CD4-positive, alpha-beta memory T cell (primary cell): ENCODE measurements around the gene TSN. TPM values are rescaled to one million over a fixed set of nuclear protein-coding genes. Genes with fewer than 3 reads are reported as not detected.

Experiments used
- CTCF ChIA-PET: fragments of 350-600 bp; sonication (Branson Sonifier 250); formaldehyde crosslinking; loops from one replicate; lab custom pipeline; 2021; ENCODE audit warnings: inconsistent platforms; ENCODE audit not compliant: partially characterized antibody; lab: Charles Lee
- POLR2A ChIA-PET: fragments of 350-600 bp; sonication (Branson Sonifier 250); formaldehyde crosslinking; loops from one replicate; lab custom pipeline; 2021; ENCODE audit not compliant: partially characterized antibody; lab: Charles Lee
- DNase-seq, 5 donors: peaks; one replicate each; pipeline versions ENCODE4 v3.0.0 to v3.0.0-alpha.2; 2020 to 2022; ENCODE audit warnings: mixed read lengths in 1 of 5
- H3K27ac ChIP-seq: one replicate; pipeline ENCODE4 v1.7.0; 2013; ENCODE audit warnings: low read depth, low read length
- H3K27me3 ChIP-seq: 2 replicates; pipeline ENCODE4 v1.7.0; 2013; ENCODE audit warnings: mild to moderate bottlenecking, low read length, moderate library complexity; ENCODE audit not compliant: insufficient read depth
- H3K36me3 ChIP-seq: 2 replicates; pipeline ENCODE4 v1.7.0; 2013; ENCODE audit warnings: mild to moderate bottlenecking, low read length, moderate library complexity; ENCODE audit not compliant: insufficient read depth
- H3K4me1 ChIP-seq: 2 replicates; pipeline ENCODE4 v1.7.0; 2013; ENCODE audit warnings: mild to moderate bottlenecking, low read length, moderate library complexity; ENCODE audit not compliant: insufficient read depth
- H3K4me3 ChIP-seq, 2 donors: one replicate each; pipeline ENCODE4 v1.7.0; 2013; ENCODE audit warnings: low read length in 2 of 2, mild to moderate bottlenecking in 1 of 2
- H3K9me3 ChIP-seq, 2 donors: one replicate each; pipeline ENCODE4 v1.7.0; 2013; ENCODE audit warnings: low read length in 2 of 2, control low read depth in 1 of 2; ENCODE audit not compliant: control insufficient read depth in 1 of 2
- H3K27ac Mint-ChIP-seq, 7 donors: one replicate each; pipeline ENCODE4 v1.8.0; 2020 to 2021; ENCODE audit warnings: mixed read lengths in 7 of 7, mild to moderate bottlenecking in 6 of 7, inconsistent platforms in 3 of 7, moderate library complexity in 3 of 7
- H3K27me3 Mint-ChIP-seq, 2 donors: one replicate each; pipeline ENCODE4 v1.8.0; 2020 to 2021; ENCODE audit warnings: mixed read lengths in 2 of 2
- H3K36me3 Mint-ChIP-seq, 2 donors: one replicate each; pipeline ENCODE4 v1.8.0; 2020 to 2021; ENCODE audit warnings: mixed read lengths in 2 of 2, inconsistent platforms in 1 of 2, mild to moderate bottlenecking in 1 of 2
- H3K4me1 Mint-ChIP-seq, 4 donors: one replicate each; pipeline ENCODE4 v1.8.0; 2020 to 2021; ENCODE audit warnings: mixed read lengths in 4 of 4, mild to moderate bottlenecking in 1 of 4
- H3K4me3 Mint-ChIP-seq, 8 donors: one replicate each; pipeline ENCODE4 v1.8.0; 2020 to 2021; ENCODE audit warnings: mixed read lengths in 8 of 8, mild to moderate bottlenecking in 7 of 8, moderate library complexity in 6 of 8, inconsistent platforms in 3 of 8
- H3K9me3 Mint-ChIP-seq, 8 donors: one replicate each; pipeline ENCODE4 v1.8.0; 2020 to 2021; ENCODE audit warnings: mixed read lengths in 8 of 8, mild to moderate bottlenecking in 5 of 8, inconsistent platforms in 3 of 8, moderate library complexity in 1 of 8
- intact Hi-C: fragments of 100-400 bp; cut with micrococcal nuclease; formaldehyde crosslinking; loops from one replicate; pipeline ENCODE4 v1.15.1; 2023
- polyA plus RNA-seq, 2 donors: library from polyadenylated mRNA; unstranded; fragments of 300-500 nt; fragmentation: Illumina TruSeq; gene quantifications; one replicate each; pipeline ENCODE4 v1.2.3, GENCODE V29; 2021
- total RNA-seq, 2 experiments: library from RNA; stranded (reverse); gene quantifications; one replicate each; pipeline ENCODE4 v1.2.3, GENCODE V29; 2021

Gene TSN
- total and polyA plus RNA-seq, 4 experiments from 2014 or later: 52.4 to 122 (median 61.7) TPM

GRCh38 chr2:121768143-121768755 is 12.8 kb downstream of the TSN start:
- POLR2A ChIA-PET: no interaction called here

GRCh38 chr2:121771976-121772742 is 16.7 kb downstream of the TSN start:
- Mint-ChIP-seq H3K27ac (peak overlapping the region in 4 of 7 donors; percentile 13 to 66 (median 21)), H3K4me1 (peaks cover 0 to 1% (median under 1%) of the 10 kb centered on the region in 4 donors), H3K9me3 (no peaks in the 10 kb centered on the region), H3K4me3 (no peak overlapping the region), H3K27me3 (no peaks in the 10 kb centered on the region), H3K36me3 (peaks cover 14 to 26% of the 10 kb centered on the region in 2 donors)
- ChIA-PET CTCF (no interaction called here), POLR2A (no interaction called here)
- peaks cover 13% of the 10 kb centered on the region for H3K36me3 ChIP-seq
- H3K4me3 ChIP-seq: no peak overlapping the region
- H3K9me3 ChIP-seq: no peaks in the 10 kb centered on the region
- intact Hi-C loops: no loop called here
- no peak overlapping the region for H3K27ac ChIP-seq
- H3K4me1 ChIP-seq: no peaks in the 10 kb centered on the region
- no peak for DNase-seq
- no peaks in the 10 kb centered on the region for H3K27me3 ChIP-seq

More at GRCh38 chr2:121768143-121768755, 12.8 kb downstream of the TSN start:
- Histone ChIP-seq H3K27me3 (no peaks in the 10 kb centered on the region), H3K27ac (no peak overlapping the region), H3K9me3 (no peaks in the 10 kb centered on the region), H3K4me3 (no peak overlapping the region), H3K36me3 (peaks cover 49% of the 10 kb centered on the region), H3K4me1 (no peaks in the 10 kb centered on the region)
- Mint-ChIP-seq H3K4me1 (peaks cover 0 to 2% (median under 1%) of the 10 kb centered on the region in 4 donors), H3K9me3 (no peaks in the 10 kb centered on the region), H3K36me3 (peaks cover 48 to 65% of the 10 kb centered on the region in 2 donors), H3K27ac (peak overlapping the region in 1 of 7 donors; percentile 82), H3K4me3 (no peak overlapping the region), H3K27me3 (no peaks in the 10 kb centered on the region)
- intact Hi-C loops: no loop called here
- CTCF ChIA-PET: interaction anchor here (0.7 kb wide), 1 partner anchor 399 kb away, joined by 4 read pairs; no protein-coding TSS in a partner anchor
- DNase-seq: no peak

GRCh38 chr2:121774235-121774634 is 18.8 kb downstream of the TSN start:
- no peak for DNase-seq
- Mint-ChIP-seq H3K4me3 (no peak overlapping the region), H3K27me3 (no peaks in the 10 kb centered on the region), H3K36me3 (peaks cover 3 to 9% of the 10 kb centered on the region in 2 donors), H3K4me1 (peaks cover 0 to 1% (median 0%) of the 10 kb centered on the region in 4 donors), H3K27ac (no peak overlapping the region), H3K9me3 (no peaks in the 10 kb centered on the region)
- Histone ChIP-seq H3K4me3 (no peak overlapping the region), H3K27me3 (no peaks in the 10 kb centered on the region), H3K27ac (no peak overlapping the region), H3K4me1 (no peaks in the 10 kb centered on the region), H3K9me3 (no peaks in the 10 kb centered on the region), H3K36me3 (no peaks in the 10 kb centered on the region)
- intact Hi-C loops: no loop called here
- ChIA-PET POLR2A (no interaction called here), CTCF (no interaction called here)

GRCh38 chr2:121776361-121776760 is 20.9 kb downstream of the TSN start:
- no peak overlapping the region for H3K4me3 ChIP-seq
- no peaks in the 10 kb centered on the region for H3K9me3 ChIP-seq
- no peak for DNase-seq
- no peak overlapping the region for H3K27ac ChIP-seq
- H3K27me3 Mint-ChIP-seq: no peaks in the 10 kb centered on the region
- peaks cover 0 to 1% (median 0%) of the 10 kb centered on the region in 4 donors for H3K4me1 Mint-ChIP-seq
- no peak overlapping the region for H3K4me3 Mint-ChIP-seq
- no peaks in the 10 kb centered on the region for H3K36me3 ChIP-seq
- H3K36me3 Mint-ChIP-seq: peaks cover 3 to 5% of the 10 kb centered on the region in 2 donors
- ChIA-PET CTCF (no interaction called here), POLR2A (no interaction called here)
- no peaks in the 10 kb centered on the region for H3K27me3 ChIP-seq
- intact Hi-C loops: no loop called here
- no peaks in the 10 kb centered on the region for H3K4me1 ChIP-seq
- no peaks in the 10 kb centered on the region for H3K9me3 Mint-ChIP-seq
- no peak overlapping the region for H3K27ac Mint-ChIP-seq

- Mint-ChIP-seq H3K9me3 (no peaks in the 10 kb centered on the region), H3K27me3 (peaks cover 0 to 1% of the 10 kb centered on the region in 2 donors), H3K27ac (no peak overlapping the region), H3K4me3 (no peak overlapping the region), H3K36me3 (peaks cover 3% of the 10 kb centered on the region in 2 donors), H3K4me1 (peaks cover 0 to 1% (median 0%) of the 10 kb centered on the region in 4 donors)
- CTCF ChIA-PET: no interaction called here
- no peaks in the 10 kb centered on the region for H3K27me3 ChIP-seq
- H3K4me3 ChIP-seq: no peak overlapping the region
- no peak for DNase-seq
- H3K27ac ChIP-seq: no peak overlapping the region
- intact Hi-C loops: no loop called here
- H3K9me3 ChIP-seq: no peaks in the 10 kb centered on the region
- H3K36me3 ChIP-seq: no peaks in the 10 kb centered on the region
- H3K4me1 ChIP-seq: no peaks in the 10 kb centered on the region
- POLR2A ChIA-PET: no interaction called here
Measured at GRCh38 chr2:121776885-121777698, 21.6 kb downstream of the TSN start.

- intact Hi-C loops: no loop called here
- Mint-ChIP-seq H3K4me1 (peaks cover 0 to 1% (median 0%) of the 10 kb centered on the region in 4 donors), H3K36me3 (peaks cover 0 to 3% of the 10 kb centered on the region in 2 donors), H3K27ac (no peak overlapping the region), H3K9me3 (no peaks in the 10 kb centered on the region), H3K27me3 (peaks cover 0 to 2% of the 10 kb centered on the region in 2 donors), H3K4me3 (no peak overlapping the region)
- Histone ChIP-seq H3K36me3 (no peaks in the 10 kb centered on the region), H3K27ac (no peak overlapping the region), H3K4me1 (no peaks in the 10 kb centered on the region), H3K27me3 (no peaks in the 10 kb centered on the region), H3K9me3 (no peaks in the 10 kb centered on the region), H3K4me3 (no peak overlapping the region)
- ChIA-PET CTCF (no interaction called here), POLR2A (no interaction called here)
- DNase-seq: no peak
Measured at GRCh38 chr2:121777699-121778058, 22.2 kb downstream of the TSN start.
